HepG2 (cell line): ENCODE measurements around the gene KISS1R. TPM values are rescaled to one million over a fixed set of nuclear protein-coding genes. Genes with fewer than 3 reads are reported as not detected.

Experiments
- BCL6 ChIP-seq: IDR thresholded peaks from 2 replicates; pipeline ENCODE4 v1.6.1; 2016; ENCODE audit warnings: missing genetic modification reagents, missing compliant biosample characterization
- EZH2 ChIP-seq: conservative IDR thresholded peaks from 2 replicates; pipeline ENCODE4 v1.6.1; 2012; ENCODE audit warnings: mild to moderate bottlenecking, low read depth, low read length, moderate library complexity
- FOXJ3 ChIP-seq: sonication (generic); formaldehyde crosslinking; IDR thresholded peaks from 2 replicates; pipeline ENCODE4 v1.4.0; 2020; ENCODE audit warnings: missing genetic modification reagents, mild to moderate bottlenecking, borderline replicate concordance
- GABPB1 ChIP-seq: IDR thresholded peaks from 2 replicates; pipeline ENCODE4 v1.6.1; 2016; ENCODE audit warnings: mild to moderate bottlenecking, missing genetic modification reagents, moderate library complexity, missing compliant biosample characterization
- HIVEP1 ChIP-seq: sonication (generic); formaldehyde crosslinking; IDR thresholded peaks from 2 replicates; pipeline ENCODE4 v1.4.0; 2020; ENCODE audit warnings: mild to moderate bottlenecking, missing genetic modification reagents
- HMG20B ChIP-seq: conservative IDR thresholded peaks from 2 replicates; pipeline ENCODE4 v1.6.1; 2016; ENCODE audit warnings: missing genetic modification reagents, missing compliant biosample characterization
- HNRNPLL ChIP-seq: fragments of 200-400 bp; formaldehyde crosslinking; IDR thresholded peaks from 2 replicates; pipeline ENCODE4 v1.6.1; 2017; ENCODE audit warnings: mild to moderate bottlenecking, low read depth, low read length; ENCODE audit not compliant: poor library complexity, severe bottlenecking
- KLF9 ChIP-seq: IDR thresholded peaks from 2 replicates; pipeline ENCODE4 v1.6.1; 2016; ENCODE audit warnings: low read depth
- REL ChIP-seq: sonication (generic); formaldehyde crosslinking; conservative IDR thresholded peaks from 2 replicates; pipeline ENCODE4 v1.8.0; 2022; ENCODE audit warnings: mild to moderate bottlenecking, missing genetic modification reagents, moderate library complexity
- ZNF883 ChIP-seq: sonication (generic); formaldehyde crosslinking; IDR thresholded peaks from 2 replicates; pipeline ENCODE4 v1.5.1; 2020; ENCODE audit warnings: mild to moderate bottlenecking, missing genetic modification reagents; ENCODE audit errors: not compliant biosample characterization
- ZSCAN25 ChIP-seq: sonication (generic); formaldehyde crosslinking; IDR thresholded peaks from 2 replicates; pipeline ENCODE4 v1.8.0; 2022; ENCODE audit warnings: mild to moderate bottlenecking, missing genetic modification reagents
- polyA plus RNA-seq, 8 experiments: library from polyadenylated mRNA; depleted of rRNA in 3 of 8; stranded (reverse) in 7 of 8; unstranded in 1 of 8; fragments of >200 nt; fragmentation: Illumina TruSeq in 4 of 8; extraction: Trizol in 4 of 8; gene quantifications; 2 replicates each; pipeline versions ENCODE4 v1.2.1 to v1.2.3, GENCODE V29; 2011 to 2016; ENCODE audit warnings: low read depth in 4 of 8, missing spikeins in 1 of 8, mixed read lengths in 1 of 8; ENCODE audit not compliant: insufficient read depth in 1 of 8
- total RNA-seq, 5 experiments: library from RNA; depleted of rRNA; stranded (reverse); fragments of >200 nt; fragmentation: Illumina TruSeq; extraction: Trizol; gene quantifications; 2 replicates each; pipeline ENCODE4 v1.2.3, GENCODE V29; 2016; ENCODE audit warnings: low read depth in 1 of 5
- TF ChIP-seq, protein P1 (sequence below): sonication (generic); formaldehyde crosslinking; IDR thresholded peaks from 2 replicates; pipeline ENCODE4 v1.4.0; 2020; ENCODE audit warnings: mild to moderate bottlenecking, missing genetic modification reagents
- TF ChIP-seq, protein P2 (sequence below), 2 experiments: sonication (generic) in 1 of 2; formaldehyde crosslinking in 1 of 2; IDR thresholded peaks; 2 replicates each; pipeline versions ENCODE4 v1.6.1 to v1.9.0; 2014 to 2022; ENCODE audit warnings: antibody characterized with exemption in 1 of 2, borderline replicate concordance in 1 of 2, inconsistent platforms in 1 of 2, low read depth in 1 of 2, missing genetic modification reagents in 1 of 2
- TF ChIP-seq, protein P3 (sequence below): sonication (generic); formaldehyde crosslinking; IDR thresholded peaks from 2 replicates; pipeline ENCODE4 v1.8.1; 2022; ENCODE audit warnings: mild to moderate bottlenecking, missing genetic modification reagents
- TF ChIP-seq, protein P4 (sequence below): sonication (generic); formaldehyde crosslinking; IDR thresholded peaks from 2 replicates; pipeline ENCODE4 v1.8.0; 2022; ENCODE audit warnings: missing genetic modification reagents, mild to moderate bottlenecking, inconsistent platforms, borderline replicate concordance

Gene KISS1R
- total and polyA plus RNA-seq, 2 of the 13 experiments (the other 11 are each of a cell fraction or from before 2014, with no cell fraction given): 1.1 to 10.2 TPM

DNA sequence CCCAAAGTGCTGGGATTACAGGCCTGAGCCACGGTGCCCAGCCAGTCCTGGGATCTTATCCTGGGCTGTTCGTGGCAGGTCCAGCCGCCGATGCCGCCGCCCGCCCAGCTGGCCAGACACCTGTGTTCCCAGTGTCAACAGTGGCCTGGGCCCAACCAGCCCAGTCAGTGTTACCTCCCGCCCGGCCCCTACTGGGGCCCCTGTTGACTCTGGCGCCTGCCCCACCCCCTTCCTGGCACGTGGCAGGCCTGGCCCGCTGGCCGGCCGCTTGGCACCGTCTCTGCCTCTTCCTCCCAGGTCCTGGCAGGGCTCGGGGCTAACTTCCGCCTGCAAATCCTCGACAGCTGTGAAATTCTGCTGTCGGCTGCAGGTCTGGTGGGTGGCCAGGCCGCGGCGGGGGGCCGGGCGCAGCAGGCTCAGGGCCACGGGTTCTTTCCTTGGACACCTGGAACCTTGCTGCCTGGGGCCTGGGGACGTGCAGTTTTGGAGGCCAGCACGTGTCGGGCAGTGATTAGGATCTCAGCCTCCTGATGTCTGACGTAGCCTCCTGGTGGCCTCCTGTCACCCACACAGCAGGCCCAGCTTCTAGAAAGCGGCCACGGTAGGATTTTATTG, 17.8 kb downstream of the KISS1R start (continued):
- TF ChIP-seq, protein P1, sequence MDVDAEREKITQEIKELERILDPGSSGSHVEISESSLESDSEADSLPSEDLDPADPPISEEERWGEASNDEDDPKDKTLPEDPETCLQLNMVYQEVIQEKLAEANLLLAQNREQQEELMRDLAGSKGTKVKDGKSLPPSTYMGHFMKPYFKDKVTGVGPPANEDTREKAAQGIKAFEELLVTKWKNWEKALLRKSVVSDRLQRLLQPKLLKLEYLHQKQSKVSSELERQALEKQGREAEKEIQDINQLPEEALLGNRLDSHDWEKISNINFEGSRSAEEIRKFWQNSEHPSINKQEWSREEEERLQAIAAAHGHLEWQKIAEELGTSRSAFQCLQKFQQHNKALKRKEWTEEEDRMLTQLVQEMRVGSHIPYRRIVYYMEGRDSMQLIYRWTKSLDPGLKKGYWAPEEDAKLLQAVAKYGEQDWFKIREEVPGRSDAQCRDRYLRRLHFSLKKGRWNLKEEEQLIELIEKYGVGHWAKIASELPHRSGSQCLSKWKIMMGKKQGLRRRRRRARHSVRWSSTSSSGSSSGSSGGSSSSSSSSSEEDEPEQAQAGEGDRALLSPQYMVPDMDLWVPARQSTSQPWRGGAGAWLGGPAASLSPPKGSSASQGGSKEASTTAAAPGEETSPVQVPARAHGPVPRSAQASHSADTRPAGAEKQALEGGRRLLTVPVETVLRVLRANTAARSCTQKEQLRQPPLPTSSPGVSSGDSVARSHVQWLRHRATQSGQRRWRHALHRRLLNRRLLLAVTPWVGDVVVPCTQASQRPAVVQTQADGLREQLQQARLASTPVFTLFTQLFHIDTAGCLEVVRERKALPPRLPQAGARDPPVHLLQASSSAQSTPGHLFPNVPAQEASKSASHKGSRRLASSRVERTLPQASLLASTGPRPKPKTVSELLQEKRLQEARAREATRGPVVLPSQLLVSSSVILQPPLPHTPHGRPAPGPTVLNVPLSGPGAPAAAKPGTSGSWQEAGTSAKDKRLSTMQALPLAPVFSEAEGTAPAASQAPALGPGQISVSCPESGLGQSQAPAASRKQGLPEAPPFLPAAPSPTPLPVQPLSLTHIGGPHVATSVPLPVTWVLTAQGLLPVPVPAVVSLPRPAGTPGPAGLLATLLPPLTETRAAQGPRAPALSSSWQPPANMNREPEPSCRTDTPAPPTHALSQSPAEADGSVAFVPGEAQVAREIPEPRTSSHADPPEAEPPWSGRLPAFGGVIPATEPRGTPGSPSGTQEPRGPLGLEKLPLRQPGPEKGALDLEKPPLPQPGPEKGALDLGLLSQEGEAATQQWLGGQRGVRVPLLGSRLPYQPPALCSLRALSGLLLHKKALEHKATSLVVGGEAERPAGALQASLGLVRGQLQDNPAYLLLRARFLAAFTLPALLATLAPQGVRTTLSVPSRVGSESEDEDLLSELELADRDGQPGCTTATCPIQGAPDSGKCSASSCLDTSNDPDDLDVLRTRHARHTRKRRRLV (CRISPR knock-in tag): peak; percentile 29; the same call in 1 of the 2 replicates
- TF ChIP-seq FOXJ3 (CRISPR knock-in tag): peak; percentile 87
- no peak for TF ChIP-seq EZH2
- peak; percentile 81 for TF ChIP-seq ZSCAN25 (CRISPR knock-in tag)
- peak; percentile 94 for TF ChIP-seq BCL6 (CRISPR knock-in tag)
- TF ChIP-seq, protein P2, sequence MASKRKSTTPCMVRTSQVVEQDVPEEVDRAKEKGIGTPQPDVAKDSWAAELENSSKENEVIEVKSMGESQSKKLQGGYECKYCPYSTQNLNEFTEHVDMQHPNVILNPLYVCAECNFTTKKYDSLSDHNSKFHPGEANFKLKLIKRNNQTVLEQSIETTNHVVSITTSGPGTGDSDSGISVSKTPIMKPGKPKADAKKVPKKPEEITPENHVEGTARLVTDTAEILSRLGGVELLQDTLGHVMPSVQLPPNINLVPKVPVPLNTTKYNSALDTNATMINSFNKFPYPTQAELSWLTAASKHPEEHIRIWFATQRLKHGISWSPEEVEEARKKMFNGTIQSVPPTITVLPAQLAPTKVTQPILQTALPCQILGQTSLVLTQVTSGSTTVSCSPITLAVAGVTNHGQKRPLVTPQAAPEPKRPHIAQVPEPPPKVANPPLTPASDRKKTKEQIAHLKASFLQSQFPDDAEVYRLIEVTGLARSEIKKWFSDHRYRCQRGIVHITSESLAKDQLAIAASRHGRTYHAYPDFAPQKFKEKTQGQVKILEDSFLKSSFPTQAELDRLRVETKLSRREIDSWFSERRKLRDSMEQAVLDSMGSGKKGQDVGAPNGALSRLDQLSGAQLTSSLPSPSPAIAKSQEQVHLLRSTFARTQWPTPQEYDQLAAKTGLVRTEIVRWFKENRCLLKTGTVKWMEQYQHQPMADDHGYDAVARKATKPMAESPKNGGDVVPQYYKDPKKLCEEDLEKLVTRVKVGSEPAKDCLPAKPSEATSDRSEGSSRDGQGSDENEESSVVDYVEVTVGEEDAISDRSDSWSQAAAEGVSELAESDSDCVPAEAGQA (IDR thresholded peaks at IDR 0.05; ENCODE audit: low read depth): 0 out of 2 replicates have a peak, but pooled peaks have one; percentile 30
- TF ChIP-seq, protein P2 (CRISPR knock-in tag; IDR thresholded peaks at IDR 0.05; ENCODE audit: borderline replicate concordance): no peak
- TF ChIP-seq HIVEP1: peak; percentile 95
- TF ChIP-seq, protein P3, sequence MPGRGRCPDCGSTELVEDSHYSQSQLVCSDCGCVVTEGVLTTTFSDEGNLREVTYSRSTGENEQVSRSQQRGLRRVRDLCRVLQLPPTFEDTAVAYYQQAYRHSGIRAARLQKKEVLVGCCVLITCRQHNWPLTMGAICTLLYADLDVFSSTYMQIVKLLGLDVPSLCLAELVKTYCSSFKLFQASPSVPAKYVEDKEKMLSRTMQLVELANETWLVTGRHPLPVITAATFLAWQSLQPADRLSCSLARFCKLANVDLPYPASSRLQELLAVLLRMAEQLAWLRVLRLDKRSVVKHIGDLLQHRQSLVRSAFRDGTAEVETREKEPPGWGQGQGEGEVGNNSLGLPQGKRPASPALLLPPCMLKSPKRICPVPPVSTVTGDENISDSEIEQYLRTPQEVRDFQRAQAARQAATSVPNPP (CRISPR knock-in tag): 0 out of 2 replicates have a peak, but pooled peaks have one; percentile 67
- TF ChIP-seq, protein P4, sequence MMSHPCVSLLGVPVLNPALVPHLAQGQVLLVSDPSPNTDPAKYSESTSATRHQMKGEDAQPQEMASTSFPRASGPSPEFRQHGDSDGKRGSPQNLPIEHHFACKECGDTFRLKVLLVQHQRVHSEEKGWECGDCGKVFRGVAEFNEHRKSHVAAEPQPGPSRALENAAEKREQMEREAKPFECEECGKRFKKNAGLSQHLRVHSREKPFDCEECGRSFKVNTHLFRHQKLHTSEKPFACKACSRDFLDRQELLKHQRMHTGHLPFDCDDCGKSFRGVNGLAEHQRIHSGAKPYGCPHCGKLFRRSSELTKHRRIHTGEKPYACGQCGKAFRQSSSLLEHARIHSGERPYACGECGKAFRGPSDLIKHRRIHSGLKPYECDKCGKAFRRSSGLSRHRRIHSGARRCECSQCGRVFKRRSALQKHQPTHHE (CRISPR knock-in tag): peak; percentile 87; the same call in 1 of the 2 replicates
- peak; percentile 95 for TF ChIP-seq KLF9
- no peak for TF ChIP-seq ZNF883 (CRISPR knock-in tag)
- TF ChIP-seq HMG20B (CRISPR knock-in tag): peak; percentile 86
- TF ChIP-seq GABPB1 (CRISPR knock-in tag): peak; percentile 90
- 0 out of 2 replicates have a peak, but pooled peaks have one; percentile 39 for TF ChIP-seq REL (CRISPR knock-in tag)
- peak; percentile 53 for TF ChIP-seq HNRNPLL
